ENCODE results near the gene UBE2E1. TPM values are rescaled to one million over a fixed set of nuclear protein-coding genes. Genes with fewer than 3 reads are reported as not detected.

UBE2E1 gene
- total and polyA plus RNA-seq, 11 donors, result 43.7 to 97.1 (median 65.0) TPM

GRCh38 chr3:23798456-23798855 lies 7.3 kb upstream of the UBE2E1 start:
- no peak for TF ChIP-seq CTCF (IDR thresholded peaks at IDR 0.05)
- TF ChIP-seq POLR2A (IDR thresholded peaks at IDR 0.05), result no peak
- no peak for ATAC-seq
- Histone ChIP-seq H3K36me3 (no peaks in the 10 kb centered on the region), H3K4me3 (no peak overlapping the region), H3K27me3 (no peaks in the 10 kb centered on the region), H3K27ac (no peak overlapping the region), H3K9me3 (no peaks in the 10 kb centered on the region), H3K4me1 (no peaks in the 10 kb centered on the region)
- 89 to 93% (median 91%) methylated on average over 5 of the region's 5 CpGs for WGBS, 4 donors
- no peak for DNase-seq
- intact Hi-C loops (cut with DNase I), result loop anchor here in 1 of 10 donors (10.0 kb wide), 1 partner anchor 84 kb away; no protein-coding TSS in a partner anchor

- H3K27me3 ChIP-seq, result no peaks in the 10 kb centered on the region
- intact Hi-C loops (cut with DNase I), result loop anchor here in 1 of 10 donors (10.0 kb wide), 1 partner anchor 84 kb away; no protein-coding TSS in a partner anchor
- H3K4me3 ChIP-seq, result no peak overlapping the region
- H3K4me1 ChIP-seq, result no peaks in the 10 kb centered on the region
- DNase-seq (no peak), ATAC-seq (no peak)
- H3K9me3 ChIP-seq, result no peaks in the 10 kb centered on the region
- no peaks in the 10 kb centered on the region for H3K36me3 ChIP-seq
- 82 to 96% (median 91%) methylated on average over 3 of the region's 3 CpGs for WGBS, 4 donors
- TF ChIP-seq POLR2A (IDR thresholded peaks at IDR 0.05), result no peak
- TF ChIP-seq CTCF (IDR thresholded peaks at IDR 0.05), result no peak
- no peak overlapping the region for H3K27ac ChIP-seq
Observed at GRCh38 chr3:23798876-23799275, 6.9 kb upstream of the UBE2E1 start.

- Histone ChIP-seq H3K27ac (no peak overlapping the region), H3K4me3 (no peak overlapping the region), H3K36me3 (no peaks in the 10 kb centered on the region), H3K27me3 (no peaks in the 10 kb centered on the region), H3K9me3 (no peaks in the 10 kb centered on the region), H3K4me1 (peaks cover 0 to 5% (median 0%) of the 10 kb centered on the region in 12 donors)
- intact Hi-C loops (cut with DNase I), result loop anchor here in 6 of 10 donors (5.0 to 10.0 kb wide), 6 partner anchors 46 to 1236 kb away; no protein-coding TSS in a partner anchor
- DNase-seq, result no peak
- TF ChIP-seq CTCF (IDR thresholded peaks at IDR 0.05) (peak in 11 of 12 donors; percentile 16 to 54 (median 33)), POLR2A (IDR thresholded peaks at IDR 0.05) (no peak)
- ATAC-seq, result peak in 3 of 4 donors; percentile 72 to 80 (median 73)
- 53 to 71% (median 63%) methylated on average over 3 of the region's 3 CpGs for WGBS, 4 donors
Observed at GRCh38 chr3:23800731-23801130, 5.0 kb upstream of the UBE2E1 start.

GRCh38 chr3:23804441-23805209 lies 1.1 kb upstream of the UBE2E1 start:
- DNase-seq, result no peak
- H3K4me1 ChIP-seq, result peaks cover 0 to 30% (median 22%) of the 10 kb centered on the region in 12 donors
- TF ChIP-seq POLR2A (IDR thresholded peaks at IDR 0.05), result no peak
- TF ChIP-seq CTCF (IDR thresholded peaks at IDR 0.05), result no peak
- 83 to 88% (median 87%) methylated on average over 8 of the region's 8 CpGs for WGBS, 4 donors
- no peaks in the 10 kb centered on the region for H3K27me3 ChIP-seq
- intact Hi-C loops (cut with DNase I), result loop anchor here in 6 of 10 donors (5.0 to 10.0 kb wide), 10 partner anchors 50 to 1240 kb away; partner anchors contain the start of gene UBE2E2 (in 1 of the 6)
- ATAC-seq, result no peak
- H3K9me3 ChIP-seq, result no peaks in the 10 kb centered on the region
- peaks cover 0 to 5% (median 0%) of the 10 kb centered on the region in 9 donors for H3K36me3 ChIP-seq
- no peak overlapping the region for H3K4me3 ChIP-seq
- H3K27ac ChIP-seq, result peak overlapping the region in 1 of 12 donors; percentile 95
